ENCODE results near the gene PLAAT4.
"Not testable (repeated sequence)": the region's sequence is repeated elsewhere in the genome, so short reads cannot be mapped to it uniquely, and the experiment has no call there.

Gene PLAAT4

GRCh38 chr11:63573881-63574855, 37.6 kb downstream of the PLAAT4 start:
- peak; percentile 83 for DNase-seq (ENCODE audit: low read depth)
- TF ChIP-seq CTCF (IDR thresholded peaks at IDR 0.05; ENCODE audit: low read depth, low read length) = peak; percentile 16
- no peak for TF ChIP-seq MAX (IDR thresholded peaks at IDR 0.05; ENCODE audit: low read depth, low read length)
- H3K4me3 ChIP-seq (ENCODE audit: low read depth, low read length) = peak overlapping the region; percentile 33

DNA sequence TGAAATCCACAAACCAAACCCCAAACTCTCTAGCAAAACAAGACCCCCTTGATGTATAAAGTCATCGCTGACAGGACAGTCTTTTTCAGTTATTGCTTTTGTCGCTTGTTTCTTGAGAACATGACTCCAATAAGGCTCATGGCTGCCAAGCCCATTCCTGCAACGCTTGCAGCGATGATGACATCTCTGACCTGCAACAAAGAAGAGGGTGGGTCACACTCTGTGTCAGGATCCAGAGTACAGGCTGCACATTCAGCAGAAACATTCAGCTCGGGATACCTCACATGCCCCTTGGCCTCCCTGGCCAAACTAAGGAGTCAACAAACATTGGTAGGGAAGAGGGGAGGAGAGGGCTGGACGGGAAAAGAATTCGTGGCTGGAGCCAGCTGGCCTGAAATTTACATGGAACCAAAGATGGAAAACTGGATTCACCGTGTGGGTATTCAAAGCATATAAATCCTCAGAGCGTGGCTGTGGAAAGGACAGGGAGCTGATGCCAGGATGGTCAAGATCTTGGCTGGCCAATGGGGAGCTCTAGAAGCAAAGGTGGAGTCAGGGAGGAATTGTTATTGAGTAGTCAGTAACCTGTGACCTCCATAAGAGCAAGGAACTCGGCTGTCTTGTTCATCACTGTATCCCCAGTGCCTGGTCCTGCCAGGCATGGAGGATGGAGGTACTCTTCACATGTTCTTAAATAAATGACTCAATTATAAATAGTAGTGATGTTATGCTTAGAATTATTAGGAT, 38.4 kb downstream of the PLAAT4 start:
- H3K4me3 ChIP-seq (ENCODE audit: low read depth, low read length) = peak overlapping the region; percentile 33
- TF ChIP-seq POLR2A (IDR thresholded peaks at IDR 0.05; ENCODE audit: extremely low read depth, insufficient read length) (no peak), CTCF (IDR thresholded peaks at IDR 0.05; ENCODE audit: low read depth, low read length) (no peak), MAX (IDR thresholded peaks at IDR 0.05; ENCODE audit: low read depth, low read length) (no peak), MYC (IDR thresholded peaks at IDR 0.05; ENCODE audit: low read depth, low read length) (no peak)
- DNase-seq (ENCODE audit: low read depth) = peak; percentile 18

- H3K4me3 ChIP-seq (ENCODE audit: low read depth, low read length) = not testable (repeated sequence)
Observed at GRCh38 chr11:63578882-63579281, 42.3 kb downstream of the PLAAT4 start.

GRCh38 chr11:63581224-63581623, 44.6 kb downstream of the PLAAT4 start:
- H3K4me3 ChIP-seq (ENCODE audit: low read depth, low read length); DNase-seq (ENCODE audit: low read depth): not testable (repeated sequence)

More at GRCh38 chr11:63578882-63579281, 42.3 kb downstream of the PLAAT4 start:
- not testable (repeated sequence) for DNase-seq (ENCODE audit: low read depth)

DNA sequence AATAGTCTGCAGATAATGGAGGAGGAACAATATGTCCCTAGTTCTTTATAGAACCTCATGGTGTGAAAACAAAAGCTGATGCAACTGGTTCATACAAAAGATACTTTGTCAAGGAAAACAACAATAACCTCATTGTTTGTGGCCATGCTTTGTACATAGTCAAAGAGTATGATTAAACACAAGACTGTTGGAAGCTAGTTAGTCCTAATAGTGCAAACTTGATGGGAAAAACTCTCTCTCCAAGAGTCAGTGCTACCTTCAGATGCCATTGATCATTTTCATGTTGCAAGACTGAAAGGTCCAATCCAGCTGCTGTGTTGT, 46.7 kb downstream of the PLAAT4 start:
- TF ChIP-seq MAX (IDR thresholded peaks at IDR 0.05; ENCODE audit: low read depth, low read length) (no peak), CTCF (IDR thresholded peaks at IDR 0.05; ENCODE audit: low read depth, low read length) (no peak), POLR2A (IDR thresholded peaks at IDR 0.05; ENCODE audit: extremely low read depth, insufficient read length) (no peak), MYC (IDR thresholded peaks at IDR 0.05; ENCODE audit: low read depth, low read length) (no peak)
- no peak for DNase-seq (ENCODE audit: low read depth)
- no peak overlapping the region for H3K4me3 ChIP-seq (ENCODE audit: low read depth, low read length)

DNA sequence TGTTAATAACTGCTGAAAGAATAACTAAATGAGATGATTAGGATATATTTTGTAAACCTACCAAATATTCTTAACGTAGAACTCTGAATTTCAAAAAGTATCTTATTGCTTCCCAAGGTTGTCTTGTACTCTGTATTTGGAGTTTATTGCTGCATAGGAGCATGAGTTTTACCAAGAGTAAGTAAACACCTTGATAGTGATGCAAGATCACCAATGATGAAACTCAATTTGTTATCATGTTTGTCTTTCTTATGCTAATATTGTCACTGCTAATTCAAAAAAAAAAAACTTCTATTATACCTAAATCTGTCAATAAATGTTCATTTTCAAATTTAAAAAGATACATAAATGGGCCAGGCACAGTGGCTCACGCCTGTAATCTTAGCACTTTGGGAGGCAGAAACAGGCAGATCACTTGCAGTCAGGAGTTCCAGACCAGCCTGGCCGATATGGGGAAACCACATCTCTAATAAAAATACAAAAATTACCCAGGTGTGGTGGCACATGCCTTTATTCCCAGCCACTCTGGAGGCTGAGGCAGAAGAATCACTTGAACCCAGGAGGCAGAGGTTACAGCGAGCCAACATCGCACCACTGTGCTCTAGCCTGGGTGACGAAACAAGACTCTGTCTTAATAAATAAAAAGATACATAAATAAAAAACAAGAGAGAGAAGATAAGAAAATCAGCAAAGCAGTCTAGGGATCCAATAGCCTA, 50.0 kb downstream of the PLAAT4 start:
- no peak overlapping the region for H3K4me3 ChIP-seq (ENCODE audit: low read depth, low read length)
- no peak for DNase-seq (ENCODE audit: low read depth)
- TF ChIP-seq MYC (IDR thresholded peaks at IDR 0.05; ENCODE audit: low read depth, low read length) = no peak
- TF ChIP-seq POLR2A (IDR thresholded peaks at IDR 0.05; ENCODE audit: extremely low read depth, insufficient read length) = no peak
- no peak for TF ChIP-seq MAX (IDR thresholded peaks at IDR 0.05; ENCODE audit: low read depth, low read length)

- no peak overlapping the region for H3K4me3 ChIP-seq (ENCODE audit: low read depth, low read length)
- no peak for TF ChIP-seq POLR2A (IDR thresholded peaks at IDR 0.05; ENCODE audit: extremely low read depth, insufficient read length)
- no peak for TF ChIP-seq MYC (IDR thresholded peaks at IDR 0.05; ENCODE audit: low read depth, low read length)
- no peak for TF ChIP-seq MAX (IDR thresholded peaks at IDR 0.05; ENCODE audit: low read depth, low read length)
- no peak for TF ChIP-seq CTCF (IDR thresholded peaks at IDR 0.05; ENCODE audit: low read depth, low read length)
- no peak for DNase-seq (ENCODE audit: low read depth)
Observed at GRCh38 chr11:63589000-63589399, 52.4 kb downstream of the PLAAT4 start.
